GM12872 (cell line): ENCODE results near the gene DYNC2LI1.

ENCODE experiments used
- CTCF ChIP-seq: IDR thresholded peaks from 3 replicates; pipeline ENCODE4 v1.5.1; 2011; ENCODE audit warnings: low read depth, mild to moderate bottlenecking, low read length, moderate library complexity; ENCODE audit not compliant: insufficient read depth

Gene DYNC2LI1

GRCh38 chr2:43766006-43766405, 7.8 kb upstream of the DYNC2LI1 start:
- TF ChIP-seq CTCF, result no peak

- no peak for TF ChIP-seq CTCF
Observed at GRCh38 chr2:43774617-43775016, 778 bp downstream of the DYNC2LI1 start.

- no peak for TF ChIP-seq CTCF
Observed at GRCh38 chr2:43776324-43776723, 2.5 kb downstream of the DYNC2LI1 start.

GRCh38 chr2:43777306-43777926, 3.6 kb downstream of the DYNC2LI1 start:
- TF ChIP-seq CTCF, result no peak

GRCh38 chr2:43778233-43778632, 4.4 kb downstream of the DYNC2LI1 start:
- no peak for TF ChIP-seq CTCF

- TF ChIP-seq CTCF, result no peak
Observed at GRCh38 chr2:43787895-43788294, 14.1 kb downstream of the DYNC2LI1 start.

GRCh38 chr2:43788646-43789045, 14.8 kb downstream of the DYNC2LI1 start:
- TF ChIP-seq CTCF, result no peak
